CD4-positive, alpha-beta T cell treated with Interleukin-17A for 4 hours (primary cell): ENCODE results near the gene IGLON5.

Source experiments
- DNase-seq: peaks from one replicate; pipeline ENCODE4 v3.0.0-alpha.2; 2020; ENCODE audit warnings: mixed read lengths

The IGLON5 gene

GRCh38 chr19:51366389-51367254, 55.2 kb downstream of the IGLON5 start:
- DNase-seq = peak; percentile 95

DNA sequence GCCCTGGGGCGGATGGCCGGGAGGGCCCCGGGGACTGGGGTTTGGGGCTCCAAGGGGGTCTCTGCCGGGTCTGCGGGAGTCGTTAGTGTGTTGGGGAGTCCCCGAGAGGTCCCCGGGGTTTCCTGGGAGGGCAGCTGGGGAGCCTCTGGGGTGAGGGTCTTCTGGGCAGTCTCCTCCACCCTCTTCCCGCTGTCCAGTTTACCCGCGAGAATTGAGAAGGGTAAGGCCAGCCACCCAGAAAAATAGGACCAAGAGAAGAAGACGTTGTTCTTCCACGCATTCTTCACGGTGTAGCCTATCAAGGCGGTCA, 55.8 kb downstream of the IGLON5 start:
- DNase-seq = no peak

- peak; percentile 98 for DNase-seq
Observed at GRCh38 chr19:51367565-51368365, 56.3 kb downstream of the IGLON5 start.

GRCh38 chr19:51368366-51369282, 57.2 kb downstream of the IGLON5 start, which contains the start of gene CLDND2:
Gene CLDND2, minus strand, starts transcription at chr19:51369003. Its CDS starts 426 bp downstream, at chr19:51368577.
- DNase-seq = no peak

DNA sequence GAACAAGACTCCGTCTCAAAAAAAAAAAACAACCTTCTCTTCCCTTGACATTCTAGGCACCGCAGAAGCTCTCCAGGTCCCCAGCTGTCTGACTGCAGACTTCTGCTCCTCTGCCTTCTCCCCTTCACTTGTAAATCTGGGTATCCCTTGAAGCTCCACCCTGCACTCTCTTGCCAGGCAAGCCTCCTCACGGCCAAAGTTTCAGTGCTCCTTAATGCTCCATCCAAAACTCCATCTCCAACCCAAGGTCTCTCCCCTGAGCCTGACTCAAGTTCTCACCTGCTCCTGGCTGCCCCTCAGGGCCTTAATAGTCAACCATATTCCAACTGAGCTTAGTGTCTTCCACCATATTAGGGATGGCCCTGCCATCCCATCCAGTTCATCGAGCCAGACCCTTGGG, 58.8 kb downstream of the IGLON5 start:
- DNase-seq = no peak

- no peak for DNase-seq
Observed at GRCh38 chr19:51371186-51371690, 59.8 kb downstream of the IGLON5 start.

GRCh38 chr19:51372021-51372648, 60.7 kb downstream of the IGLON5 start:
- DNase-seq = no peak

DNA sequence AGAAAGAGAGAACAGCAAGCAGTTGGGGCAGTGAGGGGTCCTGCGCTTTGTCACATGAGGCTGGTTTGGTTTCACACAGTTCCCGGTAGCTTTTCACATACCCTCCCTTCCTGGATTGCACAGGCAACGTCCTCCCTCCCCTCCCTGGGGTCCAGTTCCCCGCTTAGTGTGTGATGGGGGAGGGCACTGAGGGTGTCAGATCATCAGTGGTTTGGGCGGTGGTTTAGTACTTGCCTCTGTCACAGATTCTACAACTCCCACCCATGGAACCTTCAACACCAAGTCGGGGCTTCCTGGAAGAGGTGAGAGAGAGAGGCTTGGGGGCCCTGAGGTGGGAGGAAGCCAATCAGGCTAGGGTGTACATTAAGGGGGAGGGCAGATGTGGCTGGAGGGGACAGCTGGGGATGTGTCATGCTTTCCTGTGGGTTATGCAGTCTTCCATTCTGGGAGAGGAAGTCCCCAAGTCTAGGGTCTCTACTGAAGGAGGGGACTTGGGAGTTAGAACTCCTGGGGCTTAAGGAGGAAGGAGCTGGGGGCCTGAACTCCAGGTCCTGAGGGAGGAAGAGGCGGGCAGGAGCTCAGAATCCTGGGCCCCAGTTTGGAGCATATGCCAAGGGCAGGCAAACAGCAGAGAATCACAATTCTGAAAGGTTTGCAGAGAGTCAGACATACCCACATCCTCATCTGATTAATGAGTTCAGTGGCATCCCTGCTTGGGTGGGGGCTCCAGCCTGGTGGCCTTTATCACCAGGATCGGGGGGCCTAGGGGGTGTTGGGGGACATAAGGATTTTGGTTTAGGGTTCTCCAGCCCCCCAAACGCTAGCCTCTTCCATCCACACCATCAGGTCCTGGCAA, 61.4 kb downstream of the IGLON5 start, which contains the start of gene NKG7:
Gene NKG7 (minus strand): TSS at position 6 of the 856 bp plus-strand sequence. CDS start 119 bp downstream, outside the sequence.
- DNase-seq = peak; percentile 67

DNA sequence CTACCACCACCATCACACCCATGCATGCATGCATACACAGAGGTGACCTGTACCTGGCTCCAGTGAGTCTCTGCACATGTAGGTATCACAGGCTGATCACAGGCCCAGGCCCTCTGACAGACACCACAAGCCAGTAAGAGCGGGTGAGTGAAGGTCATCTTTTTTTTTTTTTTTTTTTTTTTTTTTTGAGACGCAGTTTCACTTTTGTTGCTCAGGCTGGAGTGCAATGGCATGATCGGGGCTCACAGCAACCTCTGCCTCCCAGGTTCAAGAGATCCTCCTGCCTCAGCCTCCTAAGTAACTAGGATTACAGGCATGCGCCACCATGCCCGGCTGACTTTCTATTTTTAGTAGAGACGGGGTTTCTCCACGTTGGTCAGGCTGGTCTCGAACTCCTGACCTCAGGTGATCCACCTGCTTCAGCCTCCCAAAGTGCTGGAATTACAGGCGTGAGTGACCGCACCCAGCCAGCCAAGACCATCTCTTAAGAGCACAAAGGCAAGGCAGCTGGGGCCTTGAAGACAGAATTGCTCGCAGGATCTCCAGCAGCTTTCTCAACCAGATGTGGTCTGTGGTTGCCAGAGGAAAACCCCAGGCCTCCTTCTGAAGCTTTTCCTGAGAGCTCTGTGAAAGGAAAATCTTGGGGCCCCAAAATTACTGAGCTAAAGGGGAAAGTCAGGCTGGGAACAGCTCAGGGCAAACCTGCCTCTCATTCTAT, 64.2 kb downstream of the IGLON5 start:
- peak; percentile 29 for DNase-seq

DNA sequence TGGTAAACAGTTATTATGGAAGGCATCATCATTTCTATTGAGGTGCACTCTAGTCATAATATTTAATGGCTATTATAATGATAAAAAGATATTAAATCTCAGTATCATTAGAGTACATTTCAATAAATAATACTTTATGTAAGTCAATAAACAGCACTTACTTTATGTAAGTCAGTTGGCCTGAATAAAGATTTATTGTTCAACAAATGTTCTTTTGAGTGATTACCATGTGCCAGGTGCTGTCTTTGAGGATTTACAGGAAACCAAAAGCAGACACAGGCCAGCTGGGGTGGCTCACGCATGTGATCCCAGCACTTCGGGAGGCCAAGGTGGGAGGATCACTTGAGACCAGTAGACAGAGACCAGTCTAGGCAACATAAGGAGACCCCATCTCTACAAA, 66.0 kb downstream of the IGLON5 start:
- no peak for DNase-seq

DNA sequence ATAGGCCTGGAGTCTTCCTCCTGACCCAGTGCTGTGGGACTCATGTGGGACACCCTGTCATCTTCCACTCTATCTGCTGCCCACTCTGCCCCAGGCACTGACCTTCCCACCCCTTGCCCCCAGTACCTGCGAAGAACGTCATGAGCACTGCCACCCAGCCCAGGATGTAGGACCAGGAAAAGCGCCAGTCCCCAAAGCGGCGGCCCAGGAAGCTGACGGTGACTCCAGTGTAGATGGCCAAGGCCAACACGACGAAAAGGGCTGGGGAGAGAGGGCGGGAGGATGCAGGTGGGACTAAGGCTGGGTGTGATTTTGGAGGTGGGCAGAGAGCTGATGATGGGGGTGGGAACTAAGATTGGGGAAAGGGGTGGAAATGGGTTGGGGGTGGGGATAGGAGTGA, 68.9 kb downstream of the IGLON5 start:
- DNase-seq = no peak
